Activated B cell treated with CpG ODN at 0.5 μM for 24 hours (primary cell): ENCODE measurements around the gene GRHL1. TPM values are rescaled to one million over a fixed set of nuclear protein-coding genes. Genes with fewer than 3 reads are reported as not detected.
"Not testable (repeated sequence)": the region's sequence is repeated elsewhere in the genome, so short reads cannot be mapped to it uniquely, and the experiment has no call there.

Experiments used
- ATAC-seq: fragments of 200-7000 bp; cut with Tn5 transposase; one replicate; pipeline ENCODE4 v1.10.0; 2021; ENCODE audit warnings: low read depth, mild to moderate bottlenecking, moderate library complexity
- CTCF ChIA-PET: fragments of 350-600 bp; sonication (Branson Sonifier 250); formaldehyde crosslinking; loops from one replicate; lab custom pipeline; 2021; ENCODE audit warnings: antibody characterized with exemption; lab: Charles Lee
- POLR2A ChIA-PET: fragments of 350-600 bp; sonication (Branson Sonifier 250); formaldehyde crosslinking; loops from one replicate; lab custom pipeline; 2021; ENCODE audit warnings: antibody characterized with exemption; lab: Charles Lee
- DNase-seq: peaks from one replicate; pipeline ENCODE4 v3.0.0; 2022
- H3K27ac Mint-ChIP-seq: one replicate; pipeline ENCODE4 v1.8.0; 2020; ENCODE audit warnings: mixed read lengths
- H3K27me3 Mint-ChIP-seq: one replicate; pipeline ENCODE4 v1.8.0; 2021; ENCODE audit warnings: mixed read lengths
- H3K36me3 Mint-ChIP-seq: one replicate; pipeline ENCODE4 v1.8.0; 2021; ENCODE audit warnings: low read depth, mixed read lengths
- H3K4me1 Mint-ChIP-seq: one replicate; pipeline ENCODE4 v1.8.0; 2021; ENCODE audit warnings: mixed read lengths
- H3K4me3 Mint-ChIP-seq: one replicate; pipeline ENCODE4 v1.8.0; 2020; ENCODE audit warnings: mild to moderate bottlenecking, mixed read lengths
- H3K9me3 Mint-ChIP-seq: one replicate; pipeline ENCODE4 v1.8.0; 2020; ENCODE audit warnings: mixed read lengths
- intact Hi-C: fragments of 100-400 bp; cut with micrococcal nuclease; formaldehyde crosslinking; loops from one replicate; pipeline ENCODE4 v1.15.1; 2024
- total RNA-seq: library from RNA; stranded (reverse); gene quantifications from 2 replicates; pipeline ENCODE4 v1.2.3, GENCODE V29; 2022
- TF ChIP-seq, protein P1 (sequence below): fragments of 200-600 bp; IDR thresholded peaks from one replicate; pipeline ENCODE4 v1.8.0; 2022; ENCODE audit warnings: antibody characterized with exemption, mild to moderate bottlenecking

GRHL1 gene
- total RNA-seq, 1 donor from 2014 or later: 0.95 TPM

DNA sequence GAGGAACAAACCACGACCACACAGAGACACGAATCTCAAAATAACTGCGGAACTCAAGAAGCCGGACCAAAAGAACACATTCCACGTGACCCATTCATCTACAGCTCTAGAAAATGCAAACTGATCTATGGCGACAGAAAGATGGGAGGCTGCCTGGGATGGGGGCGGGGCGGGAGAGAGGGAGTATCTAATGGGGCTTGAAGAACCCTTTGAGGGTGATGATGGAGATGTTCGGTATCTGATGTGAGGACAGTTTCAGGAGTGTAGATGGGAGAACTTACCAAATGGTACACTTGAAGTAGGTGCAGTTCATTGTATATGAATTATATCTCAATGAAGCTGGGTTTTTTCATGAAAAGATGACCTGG, 57.3 kb downstream of the GRHL1 start:
- no peaks in the 10 kb centered on the region for H3K27me3 Mint-ChIP-seq
- POLR2A ChIA-PET: no interaction called here
- no peak overlapping the region for H3K27ac Mint-ChIP-seq
- ATAC-seq: no peak
- TF ChIP-seq, protein P1, sequence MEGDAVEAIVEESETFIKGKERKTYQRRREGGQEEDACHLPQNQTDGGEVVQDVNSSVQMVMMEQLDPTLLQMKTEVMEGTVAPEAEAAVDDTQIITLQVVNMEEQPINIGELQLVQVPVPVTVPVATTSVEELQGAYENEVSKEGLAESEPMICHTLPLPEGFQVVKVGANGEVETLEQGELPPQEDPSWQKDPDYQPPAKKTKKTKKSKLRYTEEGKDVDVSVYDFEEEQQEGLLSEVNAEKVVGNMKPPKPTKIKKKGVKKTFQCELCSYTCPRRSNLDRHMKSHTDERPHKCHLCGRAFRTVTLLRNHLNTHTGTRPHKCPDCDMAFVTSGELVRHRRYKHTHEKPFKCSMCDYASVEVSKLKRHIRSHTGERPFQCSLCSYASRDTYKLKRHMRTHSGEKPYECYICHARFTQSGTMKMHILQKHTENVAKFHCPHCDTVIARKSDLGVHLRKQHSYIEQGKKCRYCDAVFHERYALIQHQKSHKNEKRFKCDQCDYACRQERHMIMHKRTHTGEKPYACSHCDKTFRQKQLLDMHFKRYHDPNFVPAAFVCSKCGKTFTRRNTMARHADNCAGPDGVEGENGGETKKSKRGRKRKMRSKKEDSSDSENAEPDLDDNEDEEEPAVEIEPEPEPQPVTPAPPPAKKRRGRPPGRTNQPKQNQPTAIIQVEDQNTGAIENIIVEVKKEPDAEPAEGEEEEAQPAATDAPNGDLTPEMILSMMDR: no peak
- intact Hi-C loops: no loop called here
- H3K4me1 Mint-ChIP-seq: no peaks in the 10 kb centered on the region
- H3K9me3 Mint-ChIP-seq: no peaks in the 10 kb centered on the region
- CTCF ChIA-PET: interaction anchor here (1.3 kb wide), 1 partner anchor 15 kb away, joined by 3 read pairs; no protein-coding TSS in a partner anchor
- H3K4me3 Mint-ChIP-seq: no peak overlapping the region
- no peaks in the 10 kb centered on the region for H3K36me3 Mint-ChIP-seq
- no peak for DNase-seq

GRCh38 chr2:10009271-10009810, 57.8 kb downstream of the GRHL1 start:
- CTCF ChIA-PET: interaction anchor here (1.3 kb wide), 1 partner anchor 16 kb away, joined by 3 read pairs; no protein-coding TSS in a partner anchor
- Mint-ChIP-seq H3K27me3 (no peaks in the 10 kb centered on the region), H3K4me3 (no peak overlapping the region), H3K36me3 (no peaks in the 10 kb centered on the region), H3K4me1 (no peaks in the 10 kb centered on the region), H3K9me3 (no peaks in the 10 kb centered on the region), H3K27ac (no peak overlapping the region)
- POLR2A ChIA-PET: no interaction called here
- ATAC-seq (no peak), DNase-seq (no peak)
- intact Hi-C loops: no loop called here
- TF ChIP-seq, protein P1: no peak

GRCh38 chr2:10009811-10010781, 58.6 kb downstream of the GRHL1 start:
- Mint-ChIP-seq H3K27me3 (no peaks in the 10 kb centered on the region), H3K9me3 (no peaks in the 10 kb centered on the region), H3K4me3 (no peak overlapping the region), H3K27ac (no peak overlapping the region), H3K36me3 (no peaks in the 10 kb centered on the region), H3K4me1 (no peaks in the 10 kb centered on the region)
- TF ChIP-seq, protein P1: no peak
- POLR2A ChIA-PET: no interaction called here
- intact Hi-C loops: no loop called here
- CTCF ChIA-PET: interaction anchor here (1.3 kb wide), 1 partner anchor 17 kb away, joined by 3 read pairs; no protein-coding TSS in a partner anchor
- DNase-seq (no peak), ATAC-seq (no peak)

GRCh38 chr2:10010861-10011605, 59.5 kb downstream of the GRHL1 start:
- H3K27me3 Mint-ChIP-seq, ATAC-seq, CTCF ChIA-PET, intact Hi-C loops, DNase-seq, H3K27ac Mint-ChIP-seq, H3K9me3 Mint-ChIP-seq, POLR2A ChIA-PET, H3K4me1 Mint-ChIP-seq, H3K4me3 Mint-ChIP-seq, H3K36me3 Mint-ChIP-seq: not testable (repeated sequence)

GRCh38 chr2:10011606-10012325, 60.3 kb downstream of the GRHL1 start:
- H3K4me3 Mint-ChIP-seq, POLR2A ChIA-PET, H3K36me3 Mint-ChIP-seq, ATAC-seq, H3K4me1 Mint-ChIP-seq, intact Hi-C loops, DNase-seq, CTCF ChIA-PET, H3K27ac Mint-ChIP-seq, H3K27me3 Mint-ChIP-seq, H3K9me3 Mint-ChIP-seq: not testable (repeated sequence)

- H3K4me1 Mint-ChIP-seq, POLR2A ChIA-PET, ATAC-seq, H3K4me3 Mint-ChIP-seq, H3K27me3 Mint-ChIP-seq, H3K9me3 Mint-ChIP-seq, CTCF ChIA-PET, intact Hi-C loops, DNase-seq, H3K27ac Mint-ChIP-seq, H3K36me3 Mint-ChIP-seq: not testable (repeated sequence)
Measured at GRCh38 chr2:10012366-10012962, 61.0 kb downstream of the GRHL1 start.
